GM12878 (cell line): Measurements from ENCODE around the gene TEX28. TPM values are rescaled to one million over a fixed set of nuclear protein-coding genes. Genes with fewer than 3 reads are reported as not detected.
"Not testable (repeated sequence)": the region's sequence is repeated elsewhere in the genome, so short reads cannot be mapped to it uniquely, and the experiment has no call there.

Experiments used
- ATAC-seq: fragments of 200-7000 bp; cut with Tn5 transposase; 3 replicates; pipeline ENCODE4 v1.9.1; 2020; ENCODE audit warnings: mild to moderate bottlenecking, moderate library complexity
- BruUV-seq: library from RNA; stranded (reverse); fragments of 400-500 nt; replicated peaks from 2 replicates; lab custom pipeline; 2021; lab: Mats Ljungman, UMichigan
- CTCF ChIA-PET: fragments of 300-600 bp; sonication (Branson Sonifier 250); formaldehyde crosslinking; extraction: SDS; loops from one replicate; lab custom pipeline; 2021; ENCODE audit warnings: inconsistent platforms; lab: Yijun Ruan, JAX
- POLR2A ChIA-PET: fragments of 350-600 bp; formaldehyde crosslinking; extraction: SDS; loops from one replicate; lab custom pipeline; 2021; ENCODE audit warnings: inconsistent platforms; lab: Charles Lee
- RAD21 ChIA-PET: fragments of 300-600 bp; sonication (Branson Sonifier 250); formaldehyde crosslinking; loops from one replicate; lab custom pipeline; 2023; ENCODE audit warnings: antibody characterized with exemption; ENCODE audit not compliant: unreplicated experiment; lab: Charles Lee
- SMC1A ChIA-PET: fragments of 300-600 bp; sonication (Branson Sonifier 250); formaldehyde crosslinking; loops from one replicate; lab custom pipeline; 2023; ENCODE audit not compliant: unreplicated experiment, uncharacterized antibody; lab: Charles Lee
- DNase-seq: peaks from one replicate; pipeline ENCODE4 v3.0.0-alpha.2; 2011; ENCODE audit warnings: low read depth, low spot score
- FAIRE-seq: peaks from 3 replicates; lab custom pipeline; 2011; peaks lifted over from hg19 to GRCh38; lab: Jason Lieb, UNC
- H2AFZ ChIP-seq: 2 replicates; pipeline ENCODE4 v1.6.0; 2011; ENCODE audit warnings: low read depth, low read length, control low read depth; ENCODE audit not compliant: control insufficient read depth
- H3K27ac ChIP-seq: 2 replicates; pipeline ENCODE4 v1.5.1; 2011; ENCODE audit warnings: control low read depth; ENCODE audit not compliant: control insufficient read depth, insufficient read depth
- H3K27me3 ChIP-seq, 2 experiments: replicated peaks in 1 of 2; 2 replicates each; pipeline versions ENCODE4 v1.6.0 to v1.6.1; 2011; ENCODE audit warnings: low read length in 1 of 2; ENCODE audit not compliant: control insufficient read depth in 2 of 2, insufficient read depth in 2 of 2
- H3K36me3 ChIP-seq, 2 experiments: 2 replicates each; pipeline ENCODE4 v1.5.1; 2011; ENCODE audit warnings: low read length in 1 of 2; ENCODE audit not compliant: control insufficient read depth in 2 of 2, insufficient read depth in 2 of 2
- H3K4me1 ChIP-seq: 2 replicates; pipeline ENCODE4 v1.6.1; 2011; ENCODE audit warnings: mild to moderate bottlenecking, low read length, moderate library complexity, mixed read lengths; ENCODE audit not compliant: control insufficient read depth, insufficient read depth
- H3K4me2 ChIP-seq: 2 replicates; pipeline ENCODE4 v1.6.0; 2011; ENCODE audit warnings: control low read depth; ENCODE audit not compliant: control insufficient read depth, insufficient read depth
- H3K4me3 ChIP-seq: fragments of 200-600 bp; sonication (generic); 2 replicates; pipeline ENCODE4 v1.5.1; 2016
- H3K79me2 ChIP-seq: 2 replicates; pipeline ENCODE4 v1.6.0; 2011; ENCODE audit warnings: low read length; ENCODE audit not compliant: control insufficient read depth, insufficient read depth
- H3K9ac ChIP-seq: 2 replicates; pipeline ENCODE4 v1.8.0; 2011; ENCODE audit warnings: low read length, control low read depth, mixed read lengths; ENCODE audit not compliant: control insufficient read depth, insufficient read depth
- H3K9me3 ChIP-seq: replicated peaks from 3 replicates; pipeline ENCODE4 v1.5.1; 2011; ENCODE audit warnings: mild to moderate bottlenecking, low read length; ENCODE audit not compliant: control insufficient read depth, insufficient read depth
- H4K20me1 ChIP-seq: 2 replicates; pipeline ENCODE4 v1.6.0; 2011; ENCODE audit not compliant: control insufficient read depth, insufficient read depth
- WGBS: methylation state at CpG from one replicate; pipeline ENCODE4 v1.1.6; 2016; ENCODE audit warnings: low lambda C conversion rate; ENCODE audit not compliant: insufficient replicate concordance, insufficient coverage; ENCODE audit errors: missing lambda C conversion rate; 5-methylcytosine and 5-hydroxymethylcytosine counted together
- in situ Hi-C: fragments of 300-500 bp; cut with MboI; formaldehyde crosslinking; loops from 9 replicates; pipeline ENCODE4 v1.14.3; 2018; ENCODE audit warnings: mixed read lengths
- intact Hi-C: fragments of 100-400 bp; cut with micrococcal nuclease; formaldehyde crosslinking; loops from one replicate; pipeline ENCODE4 v1.14.2; 2022; ENCODE audit not compliant: unreplicated experiment
- polyA plus RNA-seq, 11 experiments: library from polyadenylated mRNA; depleted of rRNA in 4 of 11; unstranded in 6 of 11; stranded (reverse) in 5 of 11; fragments of >200 nt; fragmentation: Nextera tagmentation in 4 of 11; fragmentation: Illumina TruSeq in 1 of 11; extraction: Ambion mirVana in 4 of 11; extraction: Trizol in 1 of 11; gene quantifications; 1 replicate in 1 of 11; 2 replicates in 10 of 11; pipeline versions ENCODE4 v1.2.1 to v1.2.3, GENCODE V29; 2011 to 2016; ENCODE audit warnings: inconsistent platforms in 2 of 11, missing spikeins in 2 of 11, low read depth in 1 of 11
- total RNA-seq, 4 experiments: library from RNA; depleted of rRNA in 3 of 4; stranded (reverse); fragments of >200 nt in 3 of 4; fragmentation: Illumina TruSeq in 1 of 4; extraction: Trizol in 1 of 4; gene quantifications; 2 replicates each; pipeline versions ENCODE4 v1.2.1 to v1.2.3, GENCODE V29; 2013 to 2021

Gene TEX28
- total and polyA plus RNA-seq, 10 of the 15 experiments (the other 5 are each of a cell fraction or from before 2014, with no cell fraction given): not detected

- H4K20me1 ChIP-seq, BruUV-seq, H3K4me3 ChIP-seq, SMC1A ChIA-PET, in situ Hi-C loops, H3K27me3 ChIP-seq, H3K79me2 ChIP-seq, H2AFZ ChIP-seq, H3K9ac ChIP-seq, H3K4me1 ChIP-seq, H3K9me3 ChIP-seq, CTCF ChIA-PET, H3K4me2 ChIP-seq, RAD21 ChIA-PET, H3K36me3 ChIP-seq, intact Hi-C loops, POLR2A ChIA-PET, H3K27ac ChIP-seq, DNase-seq: not testable (repeated sequence)
- WGBS: no CpG with 5 or more reads among the region's 16 CpGs
- ATAC-seq (peak; percentile 52), FAIRE-seq (peak; percentile 99)
Measured at GRCh38 chrX:154343063-154343462, 48.1 kb upstream of the TEX28 start.

- H3K9ac ChIP-seq, H3K27ac ChIP-seq, intact Hi-C loops, SMC1A ChIA-PET, CTCF ChIA-PET, DNase-seq, in situ Hi-C loops, H4K20me1 ChIP-seq, BruUV-seq, RAD21 ChIA-PET, H3K9me3 ChIP-seq, H3K4me3 ChIP-seq, POLR2A ChIA-PET, H3K4me1 ChIP-seq, H2AFZ ChIP-seq, H3K79me2 ChIP-seq, H3K36me3 ChIP-seq, H3K4me2 ChIP-seq, H3K27me3 ChIP-seq: not testable (repeated sequence)
- WGBS: 0% methylated on average over 5 of the region's 115 CpGs
- FAIRE-seq (peak; percentile 98), ATAC-seq (peak; percentile 75)
Measured at GRCh38 chrX:154341399-154342298, 46.7 kb upstream of the TEX28 start.
